Endothelial cell of umbilical vein (primary cell): ENCODE results near the gene TSPAN8. TPM values are rescaled to one million over a fixed set of nuclear protein-coding genes. Genes with fewer than 3 reads are reported as not detected.
"Not testable (repeated sequence)": the region's sequence is repeated elsewhere in the genome, so short reads cannot be mapped to it uniquely, and the experiment has no call there.

Experiments
- BruUV-seq: library from RNA; stranded (reverse); fragments of 400-500 nt; replicated peaks from 2 replicates; lab custom pipeline; 2021; lab: Mats Ljungman, UMichigan
- CTCF ChIA-PET: fragments of 300-600, 350-600 bp; sonication (Branson Sonifier 250); formaldehyde crosslinking; loops from one replicate; lab custom pipeline; 2021; ENCODE audit warnings: antibody characterized with exemption, inconsistent platforms; lab: Charles Lee
- POLR2A ChIA-PET: fragments of 300-600, 350-600 bp; sonication (Branson Sonifier 250); formaldehyde crosslinking; loops from one replicate; lab custom pipeline; 2021; ENCODE audit warnings: antibody characterized with exemption, inconsistent platforms; lab: Charles Lee
- DNase-seq: peaks from one replicate; pipeline ENCODE4 v3.0.0-alpha.2; 2011; ENCODE audit warnings: low read depth, low spot score
- FAIRE-seq: peaks from 2 replicates; lab custom pipeline; 2011; peaks lifted over from hg19 to GRCh38; lab: Jason Lieb, UNC
- H2AFZ ChIP-seq: 2 replicates; pipeline ENCODE4 v1.6.0; 2012; ENCODE audit warnings: low read depth, low read length, control low read depth, inconsistent platforms
- H3K27ac ChIP-seq: 2 replicates; pipeline ENCODE4 v1.5.1; 2011; ENCODE audit warnings: low read depth, mild to moderate bottlenecking, control low read depth, low read length, moderate library complexity; ENCODE audit not compliant: insufficient read depth
- H3K27me3 ChIP-seq, 2 experiments: 2 replicates each; pipeline versions ENCODE4 v1.6.0 to v1.6.1; 2011; ENCODE audit warnings: low read length in 2 of 2, mixed read lengths in 1 of 2; ENCODE audit not compliant: control insufficient read depth in 2 of 2, insufficient read depth in 2 of 2
- H3K36me3 ChIP-seq, 2 experiments: 2 replicates in 1 of 2; 3 replicates in 1 of 2; pipeline ENCODE4 v1.5.1; 2011; ENCODE audit warnings: low read length in 2 of 2, mild to moderate bottlenecking in 1 of 2, moderate library complexity in 1 of 2; ENCODE audit not compliant: control insufficient read depth in 2 of 2, insufficient read depth in 2 of 2; ENCODE audit errors: extremely low read depth in 1 of 2
- H3K4me1 ChIP-seq: 3 replicates; pipeline ENCODE4 v1.5.1; 2011; ENCODE audit warnings: mild to moderate bottlenecking, low read length; ENCODE audit not compliant: control insufficient read depth, insufficient read depth; ENCODE audit errors: extremely low read depth
- H3K4me2 ChIP-seq: 2 replicates; pipeline ENCODE4 v1.6.1; 2011; ENCODE audit warnings: low read length, control low read depth, mixed read lengths; ENCODE audit not compliant: insufficient read depth
- H3K4me3 ChIP-seq, 3 experiments: fragments of 200-600 bp in 1 of 3; sonication (generic), shearing (Covaris generic) in 1 of 3; replicated peaks in 1 of 3; 2 replicates each; pipeline ENCODE4 v1.5.1; 2011 to 2016; ENCODE audit warnings: control low read depth in 3 of 3, low read length in 3 of 3, mild to moderate bottlenecking in 2 of 3, inconsistent platforms in 1 of 3, low read depth in 1 of 3, moderate library complexity in 1 of 3; ENCODE audit not compliant: insufficient read depth in 1 of 3
- H3K79me2 ChIP-seq: 2 replicates; pipeline ENCODE4 v1.6.0; 2012; ENCODE audit warnings: low read length, inconsistent platforms; ENCODE audit not compliant: control insufficient read depth, insufficient read depth
- H3K9ac ChIP-seq: replicated peaks from 2 replicates; pipeline ENCODE3; 2011; ENCODE audit warnings: low read length, control low read depth; ENCODE audit not compliant: insufficient read depth; ENCODE audit errors: extremely low read depth
- H3K9me1 ChIP-seq: replicated peaks from 3 replicates; pipeline ENCODE4 v1.6.0; 2011; ENCODE audit warnings: mild to moderate bottlenecking, low read length; ENCODE audit not compliant: control insufficient read depth, insufficient read depth; ENCODE audit errors: extremely low read depth
- H3K9me3 ChIP-seq: replicated peaks from 2 replicates; pipeline ENCODE4 v1.5.1; 2012; ENCODE audit warnings: low read length, inconsistent platforms; ENCODE audit not compliant: control insufficient read depth, insufficient read depth
- H4K20me1 ChIP-seq: replicated peaks from 2 replicates; pipeline ENCODE3; 2011; ENCODE audit warnings: mild to moderate bottlenecking, low read length; ENCODE audit not compliant: control insufficient read depth, insufficient read depth; ENCODE audit errors: extremely low read depth
- EZH2 ChIP-seq: IDR thresholded peaks from 2 replicates; pipeline ENCODE4 v1.6.1; 2012; ENCODE audit warnings: borderline replicate concordance, low read depth, mild to moderate bottlenecking, moderate library complexity, low read length, inconsistent platforms; ENCODE audit not compliant: severe bottlenecking
- FOS ChIP-seq: IDR thresholded peaks from 2 replicates; pipeline ENCODE4 v1.6.1; 2011; ENCODE audit warnings: mild to moderate bottlenecking, low read length, moderate library complexity, borderline replicate concordance; ENCODE audit not compliant: insufficient read depth
- GATA2 ChIP-seq: IDR thresholded peaks from 2 replicates; pipeline ENCODE4 v1.7.0; 2011; ENCODE audit warnings: low read depth, mild to moderate bottlenecking, moderate library complexity, mixed read lengths, low read length; ENCODE audit not compliant: insufficient read length, insufficient read depth
- JUN ChIP-seq: IDR thresholded peaks from 2 replicates; pipeline ENCODE4 v1.6.1; 2011; ENCODE audit warnings: borderline replicate concordance, low read depth; ENCODE audit not compliant: insufficient read length, insufficient read depth
- MYC ChIP-seq: IDR thresholded peaks from one replicate; pipeline ENCODE4 v1.6.1; 2011; ENCODE audit warnings: mild to moderate bottlenecking, low read depth, low read length
- POLR2A ChIP-seq: IDR thresholded peaks from 2 replicates; pipeline ENCODE4 v1.6.1; 2012; ENCODE audit warnings: low read depth, mild to moderate bottlenecking, control low read depth, low read length
- POLR2AphosphoS5 ChIP-seq: IDR thresholded peaks from 2 replicates; pipeline ENCODE4 v1.6.1; 2012; ENCODE audit warnings: low read depth, mild to moderate bottlenecking, control low read depth, low read length, moderate library complexity; ENCODE audit not compliant: insufficient read depth
- dilution Hi-C: fragments of 300-500 bp; cut with MboI; formaldehyde crosslinking; loops from one replicate; pipeline ENCODE4 v1.15.0; 2019; ENCODE audit warnings: low sequenced_read_pairs; ENCODE audit not compliant: extremely low pct_ligation_motif_present
- intact Hi-C: fragments of 100-400 bp; cut with micrococcal nuclease; formaldehyde crosslinking; loops from one replicate; pipeline ENCODE4 v1.10.0; 2022
- polyA plus RNA-seq, 4 experiments: library from polyadenylated mRNA; depleted of rRNA in 3 of 4; stranded (reverse) in 3 of 4; unstranded in 1 of 4; fragments of >200 nt; gene quantifications; 2 replicates each; pipeline versions ENCODE4 v1.2.1 to v1.2.3, GENCODE V29; 2011 to 2012; ENCODE audit warnings: missing spikeins in 1 of 4
- total RNA-seq: library from RNA; stranded (reverse); gene quantifications from 2 replicates; pipeline ENCODE4 v1.2.3, GENCODE V29; 2021
- TF ChIP-seq, protein P1 (sequence below), 2 donors: IDR thresholded peaks; 1 replicate in 1 of 2; 2 replicates in 1 of 2; pipeline ENCODE4 v1.5.1; 2011; ENCODE audit warnings: low read length in 2 of 2, mild to moderate bottlenecking in 2 of 2, moderate library complexity in 2 of 2, control low read depth in 1 of 2, inconsistent platforms in 1 of 2, low read depth in 1 of 2; ENCODE audit not compliant: insufficient read depth in 1 of 2; ENCODE audit errors: extremely low read depth in 1 of 2
- TF ChIP-seq, protein P2 (sequence below): IDR thresholded peaks from 2 replicates; pipeline ENCODE4 v1.6.1; 2011; ENCODE audit not compliant: insufficient read depth, insufficient read length

The TSPAN8 gene
- total and polyA plus RNA-seq, 2 donors (not counting 3 experiments of a cell fraction or from before 2014, with no cell fraction given): 1.2 to 1.6 TPM

DNA sequence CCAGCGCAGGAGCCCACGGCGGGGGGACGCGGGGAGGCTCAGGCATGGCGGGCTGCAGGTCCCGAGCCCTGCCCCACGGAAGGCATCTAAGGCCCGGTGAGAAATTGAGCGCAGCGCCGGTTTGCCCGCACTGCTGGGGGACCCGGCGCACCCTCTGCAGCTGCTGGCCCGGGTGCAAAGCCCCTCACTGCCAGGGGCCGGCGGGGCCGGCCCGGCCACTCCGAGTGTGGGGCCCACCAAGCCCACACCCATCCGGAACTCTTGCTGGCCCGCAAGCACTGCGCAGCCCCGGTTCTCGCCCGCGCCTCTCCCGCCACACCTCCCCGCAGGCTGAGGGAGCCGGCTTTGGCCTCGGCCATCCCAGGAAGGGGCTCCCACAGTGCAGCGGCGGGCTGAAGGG, 8.5 kb upstream of the TSPAN8 start:
- CTCF ChIA-PET: no interaction called here
- no peak for FAIRE-seq

GRCh38 chr12:71165780-71166179, 8.0 kb upstream of the TSPAN8 start:
- H3K4me2 ChIP-seq, H3K27ac ChIP-seq, POLR2A ChIA-PET, H3K36me3 ChIP-seq, intact Hi-C loops, dilution Hi-C loops, FAIRE-seq, BruUV-seq, DNase-seq, H4K20me1 ChIP-seq, H3K9me1 ChIP-seq, CTCF ChIA-PET, H3K4me1 ChIP-seq, H3K79me2 ChIP-seq, H3K9ac ChIP-seq, H2AFZ ChIP-seq, H3K4me3 ChIP-seq, H3K27me3 ChIP-seq, H3K9me3 ChIP-seq: not testable (repeated sequence)

More for the DNA sequence above, 8.5 kb upstream of the TSPAN8 start:
- intact Hi-C loops: no loop called here
- Histone ChIP-seq H4K20me1 (no peaks in the 10 kb centered on the region), H3K27me3 (no peaks in the 10 kb centered on the region), H2AFZ (no peak overlapping the region), H3K27ac (no peak overlapping the region), H3K4me3 (no peak overlapping the region), H3K9me3 (no peaks in the 10 kb centered on the region), H3K79me2 (no peaks in the 10 kb centered on the region), H3K4me2 (no peak overlapping the region), H3K36me3 (no peaks in the 10 kb centered on the region), H3K4me1 (no peaks in the 10 kb centered on the region), H3K9ac (no peak overlapping the region), H3K9me1 (no peaks in the 10 kb centered on the region)
- POLR2A ChIA-PET: no interaction called here
- no TSS peak for BruUV-seq
- dilution Hi-C loops: no loop called here
- TF ChIP-seq POLR2A: no peak
- TF ChIP-seq EZH2: no peak
- TF ChIP-seq FOS: no peak
- no peak for TF ChIP-seq JUN
- TF ChIP-seq, protein P1, sequence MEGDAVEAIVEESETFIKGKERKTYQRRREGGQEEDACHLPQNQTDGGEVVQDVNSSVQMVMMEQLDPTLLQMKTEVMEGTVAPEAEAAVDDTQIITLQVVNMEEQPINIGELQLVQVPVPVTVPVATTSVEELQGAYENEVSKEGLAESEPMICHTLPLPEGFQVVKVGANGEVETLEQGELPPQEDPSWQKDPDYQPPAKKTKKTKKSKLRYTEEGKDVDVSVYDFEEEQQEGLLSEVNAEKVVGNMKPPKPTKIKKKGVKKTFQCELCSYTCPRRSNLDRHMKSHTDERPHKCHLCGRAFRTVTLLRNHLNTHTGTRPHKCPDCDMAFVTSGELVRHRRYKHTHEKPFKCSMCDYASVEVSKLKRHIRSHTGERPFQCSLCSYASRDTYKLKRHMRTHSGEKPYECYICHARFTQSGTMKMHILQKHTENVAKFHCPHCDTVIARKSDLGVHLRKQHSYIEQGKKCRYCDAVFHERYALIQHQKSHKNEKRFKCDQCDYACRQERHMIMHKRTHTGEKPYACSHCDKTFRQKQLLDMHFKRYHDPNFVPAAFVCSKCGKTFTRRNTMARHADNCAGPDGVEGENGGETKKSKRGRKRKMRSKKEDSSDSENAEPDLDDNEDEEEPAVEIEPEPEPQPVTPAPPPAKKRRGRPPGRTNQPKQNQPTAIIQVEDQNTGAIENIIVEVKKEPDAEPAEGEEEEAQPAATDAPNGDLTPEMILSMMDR (IDR thresholded peaks at IDR 0.05; ENCODE audit: extremely low read depth in 1 of 2, insufficient read depth in 1 of 2, low read depth in 1 of 2, low read length in 2 of 2): no peak
- no peak for TF ChIP-seq MYC
- TF ChIP-seq GATA2: no peak
- TF ChIP-seq, protein P2, sequence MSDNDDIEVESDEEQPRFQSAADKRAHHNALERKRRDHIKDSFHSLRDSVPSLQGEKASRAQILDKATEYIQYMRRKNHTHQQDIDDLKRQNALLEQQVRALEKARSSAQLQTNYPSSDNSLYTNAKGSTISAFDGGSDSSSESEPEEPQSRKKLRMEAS: no peak
- TF ChIP-seq POLR2AphosphoS5: no peak
- no peak for DNase-seq
